Heart left ventricle (tissue), 16 donors: ENCODE results near the gene ETV6. TPM values are rescaled to one million over a fixed set of nuclear protein-coding genes. Genes with fewer than 3 reads are reported as not detected.

Experiments
- ATAC-seq, 4 donors: fragments of 200-7000 bp; cut with Tn5 transposase; one replicate each; pipeline ENCODE4 v1.9.1; 2020 to 2022; ENCODE audit warnings: moderate library complexity in 4 of 4, mild to moderate bottlenecking in 3 of 4, moderate number of reproducible peaks in 1 of 4
- DNase-seq, 5 donors: peaks; one replicate each; pipeline ENCODE4 v3.0.0-alpha.2; 2020
- H3K27ac ChIP-seq, 12 donors: fragments of 200-600 bp; sonication (generic) in 4 of 12; one replicate each; pipeline versions ENCODE4 v1.5.0 to v1.8.0; 2016 to 2022; ENCODE audit warnings: mild to moderate bottlenecking in 2 of 12
- H3K27me3 ChIP-seq, 9 donors: fragments of 200-600 bp; sonication (generic) in 2 of 9; one replicate each; pipeline versions ENCODE4 v1.5.1 to v1.8.0; 2016 to 2022; ENCODE audit warnings: mild to moderate bottlenecking in 3 of 9
- H3K36me3 ChIP-seq, 9 donors: fragments of 200-600 bp; sonication (generic) in 2 of 9; one replicate each; pipeline versions ENCODE4 v1.5.0 to v1.8.0; 2018 to 2022; ENCODE audit warnings: mild to moderate bottlenecking in 2 of 9
- H3K4me1 ChIP-seq, 12 donors: fragments of 200-600 bp; sonication (generic) in 4 of 12; one replicate each; pipeline versions ENCODE4 v1.5.0 to v1.8.0; 2016 to 2022; ENCODE audit warnings: mild to moderate bottlenecking in 3 of 12
- H3K4me3 ChIP-seq, 12 donors: fragments of 200-600 bp; sonication (generic) in 4 of 12; one replicate each; pipeline versions ENCODE4 v1.5.0 to v1.8.0; 2017 to 2022; ENCODE audit warnings: mild to moderate bottlenecking in 9 of 12, moderate library complexity in 4 of 12
- H3K9me3 ChIP-seq, 12 donors: fragments of 200-600 bp; sonication (generic) in 4 of 12; one replicate each; pipeline versions ENCODE4 v1.5.0 to v1.8.0; 2016 to 2022; ENCODE audit warnings: mild to moderate bottlenecking in 1 of 12
- POLR2A ChIP-seq, 2 donors: fragments of 450-650 bp; IDR thresholded peaks; one replicate each; pipeline ENCODE4 v1.6.1; 2017; ENCODE audit warnings: antibody characterized with exemption in 2 of 2, mild to moderate bottlenecking in 2 of 2, moderate library complexity in 2 of 2
- WGBS, 4 donors: extraction: QIAGEN DNeasy Blood & Tissue Kit in 2 of 4; methylation state at CpG; one replicate each; pipeline versions ENCODE4 v1.1.5 to v1.1.7; 2013 to 2018; 5-methylcytosine and 5-hydroxymethylcytosine counted together
- intact Hi-C, 10 donors: fragments of 100-400 bp; cut with DNase I; formaldehyde crosslinking; loops; one replicate each; pipeline versions ENCODE4 v1.11.1 to v1.14.2; 2022
- polyA plus RNA-seq, 2 donors: library from polyadenylated mRNA; stranded (reverse); fragments of 200-250 nt; gene quantifications; one replicate each; pipeline ENCODE4 v1.2.3, GENCODE V29; 2013
- total RNA-seq, 9 donors: library from RNA; depleted of rRNA in 2 of 9; stranded (reverse); fragments of >200 nt in 2 of 9; fragmentation: NEBNext Ultra II Directional in 3 of 9; extraction: Animal tissue kit (Norgen Biotek cat#: 25700) in 3 of 9; gene quantifications; one replicate each; pipeline versions ENCODE4 v1.1.0 to v1.2.4, GENCODE V29; 2016 to 2023
- TF ChIP-seq, protein P1 (sequence below), 12 donors: fragments of 200-600 bp; sonication (generic) in 4 of 12; IDR thresholded peaks; one replicate each; pipeline versions ENCODE4 v1.5.0 to v1.8.0; 2018 to 2022; ENCODE audit warnings: antibody characterized with exemption in 12 of 12, mild to moderate bottlenecking in 5 of 12
- donor health status: ischemic (EF 13 %, LVEDD 7.1; RV severe dilation, severe dysfunction).
- donor health status: healthy with polysubstance abuse.
- donor health status: DM: no; HTN: yes; CAD: no.
- donor health status: DM: no; HTN: no; CAD: no.
- donor health status: ischemic (EF 25% LVEDD 6.9; RV normal size, moderate dysfunction).
- donor health status: ischemic (EF 25% LVEDD 5.7; RV mildly dilated, moderate dysfunction).
- donor health status: healthy.
- donor health status: DM: yes; HTN: yes; CAD: no.
- donor health status: ischemic (EF 35%, LVEDD 5.7; RV mildly dilated, moderate dysfunction).
- donor health status: nonischemic (EF 11% LVEDD 7.7; RV severe dilation, severe dysfunction).
- donor health status: DM: yes; HTN: yes; CAD: no.
- donor health status: PGD.
- donor health status: ischemic (EF 29% LVEDD 5.4; RV normal size, mild dysfunction).
- donor health status: nonischemic (EF 23%, LVEDD 6.1; RV moderate dilation, normal function).

Gene ETV6
- total and polyA plus RNA-seq, 11 donors: 3.9 to 37.3 (median 12.4) TPM

DNA sequence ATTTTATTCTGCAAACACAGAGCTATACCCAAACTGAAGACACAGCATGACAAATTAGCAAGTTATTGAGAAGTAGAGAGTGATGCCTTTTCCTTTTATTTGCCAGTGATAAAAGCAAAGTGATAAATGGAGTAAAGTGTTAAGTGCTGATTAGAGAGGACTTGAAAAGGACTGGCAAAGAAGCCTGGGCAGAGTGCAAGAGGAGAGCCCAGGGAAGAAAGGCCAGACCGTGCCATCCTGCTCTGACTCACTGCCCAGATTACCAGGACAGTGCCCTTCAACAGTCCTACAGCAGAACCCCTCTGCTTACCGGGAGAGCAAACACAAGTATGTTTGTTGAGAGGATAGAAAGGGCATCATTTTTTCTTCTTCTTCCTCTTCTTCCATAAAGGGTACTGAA lies 106.5 kb downstream of the ETV6 start:
- H3K27me3 ChIP-seq: no peaks in the 10 kb centered on the region
- no peak for TF ChIP-seq POLR2A (IDR thresholded peaks at IDR 0.05)
- TF ChIP-seq, protein P1, sequence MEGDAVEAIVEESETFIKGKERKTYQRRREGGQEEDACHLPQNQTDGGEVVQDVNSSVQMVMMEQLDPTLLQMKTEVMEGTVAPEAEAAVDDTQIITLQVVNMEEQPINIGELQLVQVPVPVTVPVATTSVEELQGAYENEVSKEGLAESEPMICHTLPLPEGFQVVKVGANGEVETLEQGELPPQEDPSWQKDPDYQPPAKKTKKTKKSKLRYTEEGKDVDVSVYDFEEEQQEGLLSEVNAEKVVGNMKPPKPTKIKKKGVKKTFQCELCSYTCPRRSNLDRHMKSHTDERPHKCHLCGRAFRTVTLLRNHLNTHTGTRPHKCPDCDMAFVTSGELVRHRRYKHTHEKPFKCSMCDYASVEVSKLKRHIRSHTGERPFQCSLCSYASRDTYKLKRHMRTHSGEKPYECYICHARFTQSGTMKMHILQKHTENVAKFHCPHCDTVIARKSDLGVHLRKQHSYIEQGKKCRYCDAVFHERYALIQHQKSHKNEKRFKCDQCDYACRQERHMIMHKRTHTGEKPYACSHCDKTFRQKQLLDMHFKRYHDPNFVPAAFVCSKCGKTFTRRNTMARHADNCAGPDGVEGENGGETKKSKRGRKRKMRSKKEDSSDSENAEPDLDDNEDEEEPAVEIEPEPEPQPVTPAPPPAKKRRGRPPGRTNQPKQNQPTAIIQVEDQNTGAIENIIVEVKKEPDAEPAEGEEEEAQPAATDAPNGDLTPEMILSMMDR (IDR thresholded peaks at IDR 0.05): no peak
- H3K9me3 ChIP-seq: no peaks in the 10 kb centered on the region
- DNase-seq: peak in 4 of 5 donors; percentile 49 to 79 (median 54)
- H3K27ac ChIP-seq: peak overlapping the region; percentile 9 to 89 (median 74)
- H3K36me3 ChIP-seq: peaks cover 0 to 40% (median 7%) of the 10 kb centered on the region in 9 donors
- no peak overlapping the region for H3K4me3 ChIP-seq
- WGBS, 4 donors: 38 to 58% (median 49%) methylated on average over 2 of the region's 2 CpGs
- intact Hi-C loops: loop anchor here in 8 of 10 donors (5.0 to 10.0 kb wide), 5 partner anchors 51 to 109 kb away; no protein-coding TSS in a partner anchor
- ATAC-seq: peak; percentile 74 to 88 (median 84)
- peaks cover 5 to 93% (median 64%) of the 10 kb centered on the region in 12 donors for H3K4me1 ChIP-seq

DNA sequence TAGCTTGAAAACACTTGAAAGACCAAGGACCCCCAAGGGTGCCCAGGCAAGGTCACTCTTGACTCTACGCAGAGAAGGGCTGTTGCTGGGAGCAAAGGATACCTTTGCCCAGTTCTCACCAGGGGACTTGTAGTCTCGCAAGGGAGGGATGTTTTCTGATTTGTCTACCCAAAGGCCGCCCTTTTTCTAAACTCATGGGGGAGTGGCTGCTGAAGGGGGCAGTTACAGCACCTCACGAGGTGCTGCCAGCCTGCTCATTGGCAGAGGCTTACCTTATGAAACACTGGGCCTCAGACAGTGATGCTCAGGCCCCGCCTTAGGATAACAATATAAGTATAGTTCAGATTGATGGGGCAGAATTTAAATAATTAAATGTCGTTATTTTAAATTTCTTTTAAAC lies 107.0 kb downstream of the ETV6 start:
- no peak for ATAC-seq
- Histone ChIP-seq H3K4me3 (no peak overlapping the region), H3K27ac (peak overlapping the region in 11 of 12 donors; percentile 15 to 89 (median 81)), H3K27me3 (no peaks in the 10 kb centered on the region), H3K9me3 (no peaks in the 10 kb centered on the region), H3K36me3 (peaks cover 0 to 40% (median 7%) of the 10 kb centered on the region in 9 donors), H3K4me1 (peaks cover 5 to 94% (median 65%) of the 10 kb centered on the region in 12 donors)
- intact Hi-C loops: loop anchor here in 8 of 10 donors (5.0 to 10.0 kb wide), 5 partner anchors 52 to 108 kb away; no protein-coding TSS in a partner anchor
- DNase-seq: no peak
- no peak for TF ChIP-seq POLR2A (IDR thresholded peaks at IDR 0.05)
- TF ChIP-seq, protein P1 (IDR thresholded peaks at IDR 0.05): no peak
- WGBS, 4 donors: 84 to 93% (median 88%) methylated on average over 6 of the region's 6 CpGs

DNA sequence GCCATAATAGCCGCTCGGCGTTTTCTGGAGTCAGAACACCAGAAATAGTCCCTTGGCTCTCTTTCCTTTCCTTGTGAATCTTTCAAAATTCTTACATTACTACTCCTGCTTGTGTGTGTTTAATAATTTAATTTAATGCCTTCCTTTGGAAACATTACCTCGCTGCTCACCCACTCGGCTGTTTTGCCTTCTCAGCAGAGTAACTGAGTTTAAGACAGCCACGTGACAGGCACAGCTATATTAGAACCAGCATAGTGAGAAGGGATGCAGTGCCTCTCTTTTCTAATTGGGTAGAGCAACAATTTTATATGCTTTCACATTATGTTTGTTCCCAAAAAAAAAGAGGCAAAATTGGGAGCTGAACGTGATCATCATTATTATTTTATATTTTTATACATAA lies 107.6 kb downstream of the ETV6 start:
- H3K36me3 ChIP-seq: peaks cover 0 to 40% (median 7%) of the 10 kb centered on the region in 9 donors
- no peaks in the 10 kb centered on the region for H3K27me3 ChIP-seq
- peaks cover 5 to 94% (median 69%) of the 10 kb centered on the region in 12 donors for H3K4me1 ChIP-seq
- ATAC-seq (no peak), DNase-seq (no peak)
- no peak overlapping the region for H3K4me3 ChIP-seq
- no peaks in the 10 kb centered on the region for H3K9me3 ChIP-seq
- 77 to 87% (median 83%) methylated on average over 7 of the region's 7 CpGs for WGBS, 4 donors
- intact Hi-C loops: loop anchor here in 8 of 10 donors (5.0 to 10.0 kb wide), 5 partner anchors 52 to 108 kb away; no protein-coding TSS in a partner anchor
- no peak for TF ChIP-seq POLR2A (IDR thresholded peaks at IDR 0.05)
- TF ChIP-seq, protein P1 (IDR thresholded peaks at IDR 0.05): no peak
- peak overlapping the region in 7 of 12 donors; percentile 81 to 89 (median 88) for H3K27ac ChIP-seq

DNA sequence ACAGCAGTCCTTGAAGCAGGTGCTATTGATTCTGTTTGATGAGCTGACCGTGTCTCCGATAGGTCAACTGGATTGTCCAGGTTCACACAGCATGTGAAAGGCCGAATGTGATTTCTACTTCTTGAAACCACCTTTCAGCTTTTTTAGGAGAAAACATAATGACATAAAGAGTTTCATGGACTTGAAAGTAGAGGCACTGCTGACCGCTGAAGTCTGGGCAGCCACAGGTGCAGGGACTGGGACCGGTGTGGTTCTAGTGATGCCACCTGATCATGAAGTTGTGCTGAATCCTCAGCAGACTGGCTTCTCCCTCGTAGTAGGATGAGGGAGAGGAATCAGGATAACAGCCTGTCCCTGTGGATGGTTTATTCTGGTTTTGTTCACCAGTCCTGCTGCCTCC lies 108.1 kb downstream of the ETV6 start:
- intact Hi-C loops: loop anchor here in 8 of 10 donors (5.0 to 10.0 kb wide), 5 partner anchors 53 to 107 kb away; no protein-coding TSS in a partner anchor
- no peak overlapping the region for H3K4me3 ChIP-seq
- H3K9me3 ChIP-seq: no peaks in the 10 kb centered on the region
- no peaks in the 10 kb centered on the region for H3K27me3 ChIP-seq
- peaks cover 0 to 40% (median 7%) of the 10 kb centered on the region in 9 donors for H3K36me3 ChIP-seq
- ATAC-seq: no peak
- no peak for TF ChIP-seq POLR2A (IDR thresholded peaks at IDR 0.05)
- TF ChIP-seq, protein P1 (IDR thresholded peaks at IDR 0.05): no peak
- WGBS, 4 donors: 93 to 96% (median 96%) methylated on average over 6 of the region's 6 CpGs
- no peak for DNase-seq
- peaks cover 5 to 94% (median 74%) of the 10 kb centered on the region in 12 donors for H3K4me1 ChIP-seq
- peak overlapping the region; percentile 37 to 93 (median 86) for H3K27ac ChIP-seq
